ENCODE measurements around the gene LRRC8D.

LRRC8D gene

GRCh38 chr1:89807983-89808382, 12.8 kb upstream of the LRRC8D start:
- no peak for DNase-seq

GRCh38 chr1:89808441-89809117, 12.3 kb upstream of the LRRC8D start:
- DNase-seq = no peak

GRCh38 chr1:89809556-89809955, 11.3 kb upstream of the LRRC8D start:
- DNase-seq = no peak

- DNase-seq = no peak
These were observed 10.5 kb upstream of the LRRC8D start for GRCh38 chr1:89810302-89810701.

- DNase-seq = no peak
These were observed 10.0 kb upstream of the LRRC8D start for GRCh38 chr1:89810880-89811279.

GRCh38 chr1:89812992-89813391, 7.8 kb upstream of the LRRC8D start:
- DNase-seq = no peak

- DNase-seq = no peak
These were observed 5.8 kb upstream of the LRRC8D start for GRCh38 chr1:89815040-89815439.

- DNase-seq = no peak
These were observed 5.2 kb upstream of the LRRC8D start for GRCh38 chr1:89815611-89816010.

- DNase-seq = no peak
These were observed 4.5 kb upstream of the LRRC8D start for GRCh38 chr1:89816366-89816765.

- peak; percentile 45 for DNase-seq
These were observed 683 bp downstream of the LRRC8D start for GRCh38 chr1:89821322-89822108.

GRCh38 chr1:89822109-89822962, 1.5 kb downstream of the LRRC8D start:
- no peak for DNase-seq

GRCh38 chr1:89822999-89823628, 2.3 kb downstream of the LRRC8D start:
- no peak for DNase-seq

GRCh38 chr1:89823679-89824292, 3.0 kb downstream of the LRRC8D start:
- DNase-seq = no peak

- DNase-seq = no peak
These were observed 5.8 kb downstream of the LRRC8D start for GRCh38 chr1:89826594-89826993.

GRCh38 chr1:89827330-89827729, 6.5 kb downstream of the LRRC8D start:
- DNase-seq = no peak

- DNase-seq = no peak
These were observed 7.1 kb downstream of the LRRC8D start for GRCh38 chr1:89827902-89828301.

- no peak for DNase-seq
These were observed 8.4 kb downstream of the LRRC8D start for GRCh38 chr1:89829186-89829585.

- no peak for DNase-seq
These were observed 10.8 kb downstream of the LRRC8D start for GRCh38 chr1:89831462-89832120.

- no peak for DNase-seq
These were observed 11.8 kb downstream of the LRRC8D start for GRCh38 chr1:89832496-89833127.

- DNase-seq = no peak
These were observed 12.6 kb downstream of the LRRC8D start for GRCh38 chr1:89833183-89834082.
